GM21526 (cell line): ENCODE data around the gene TXNL4B.

ENCODE experiments used
- ATAC-seq: cut with Tn5 transposase; IDR thresholded peaks from one replicate; pipeline ENCODE4 v1.9.1; 2021; ENCODE audit warnings: moderate library complexity; ENCODE audit not compliant: unreplicated experiment, low FRiP score

TXNL4B gene

GRCh38 chr16:72042157-72042660, 51.2 kb downstream of the TXNL4B start:
- no peak for ATAC-seq

DNA sequence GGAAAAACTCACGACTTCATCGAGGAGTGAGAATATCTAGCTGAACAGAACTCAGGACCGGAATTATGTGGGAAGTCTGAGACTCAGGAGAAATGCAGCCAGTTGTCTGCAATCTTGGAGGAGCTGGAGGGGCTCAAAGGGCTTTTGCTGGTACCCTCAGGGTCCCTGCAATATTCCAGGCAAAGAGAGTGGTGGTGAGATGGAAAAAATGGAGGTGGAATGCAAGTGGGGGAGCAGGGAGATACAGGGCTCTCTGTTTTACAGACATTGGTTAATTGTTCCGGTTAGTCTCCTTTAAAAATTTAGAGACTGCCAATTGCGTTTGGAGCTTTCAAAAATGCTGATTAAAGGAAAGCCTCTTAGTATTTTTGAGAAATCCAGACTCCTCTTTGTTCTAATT, 57.3 kb downstream of the TXNL4B start:
- no peak for ATAC-seq
